Smooth muscle cell (in vitro differentiated cells): ENCODE results near the gene CCSER1. TPM values are rescaled to one million over a fixed set of nuclear protein-coding genes. Genes with fewer than 3 reads are reported as not detected.

ENCODE experiments used
- DNase-seq: peaks from one replicate; lab custom pipeline; 2025; ENCODE audit not compliant: unreplicated experiment; lab: John Stamatoyannopoulos, UW
- H2AFZ ChIP-seq: fragments of 200-600 bp; sonication (generic); 2 replicates; pipeline ENCODE4 v1.6.0; 2016; ENCODE audit warnings: antibody characterized with exemption, low read depth, mild to moderate bottlenecking
- H3F3A ChIP-seq: fragments of 200-600 bp; sonication (generic); 2 replicates; pipeline ENCODE4 v1.6.0; 2017; ENCODE audit warnings: antibody characterized with exemption, low read depth
- H3K27ac ChIP-seq: fragments of 200-600 bp; sonication (generic); 2 replicates; pipeline ENCODE4 v1.5.1; 2016; ENCODE audit warnings: low read depth, mild to moderate bottlenecking
- H3K27me3 ChIP-seq: fragments of 200-600 bp; sonication (generic); 2 replicates; pipeline ENCODE4 v1.6.1; 2016; ENCODE audit warnings: low read depth, mild to moderate bottlenecking
- H3K36me3 ChIP-seq: fragments of 200-600 bp; sonication (generic); 2 replicates; pipeline ENCODE4 v1.5.1; 2016; ENCODE audit warnings: low read depth
- H3K4me1 ChIP-seq: fragments of 200-600 bp; sonication (generic); 2 replicates; pipeline ENCODE4 v1.5.1; 2016; ENCODE audit warnings: low read depth
- H3K4me2 ChIP-seq: fragments of 200-600 bp; sonication (generic); 2 replicates; pipeline ENCODE4 v1.6.0; 2016; ENCODE audit warnings: mild to moderate bottlenecking
- H3K4me3 ChIP-seq: fragments of 200-600 bp; sonication (generic); 2 replicates; pipeline ENCODE4 v1.5.1; 2016; ENCODE audit warnings: mild to moderate bottlenecking
- H3K79me2 ChIP-seq: fragments of 200-600 bp; sonication (generic); 2 replicates; pipeline ENCODE4 v1.6.0; 2016; ENCODE audit warnings: low read depth, mild to moderate bottlenecking
- H3K9ac ChIP-seq: fragments of 200-600 bp; sonication (generic); 2 replicates; pipeline ENCODE4 v1.6.0; 2016; ENCODE audit warnings: low read depth
- H3K9me3 ChIP-seq: fragments of 200-600 bp; sonication (generic); replicated peaks from 2 replicates; pipeline ENCODE4 v1.5.1; 2016; ENCODE audit warnings: low read depth
- H4K20me1 ChIP-seq: fragments of 200-600 bp; sonication (generic); 2 replicates; pipeline ENCODE4 v1.6.0; 2016; ENCODE audit warnings: low read depth
- CTCF ChIP-seq: fragments of 200-600 bp; sonication (generic); IDR thresholded peaks from 2 replicates; pipeline ENCODE4 v1.5.1; 2017; ENCODE audit warnings: borderline replicate concordance, mild to moderate bottlenecking, antibody characterized with exemption; ENCODE audit not compliant: insufficient read depth, poor library complexity, severe bottlenecking
- WGBS: methylation state at CpG from one replicate; pipeline ENCODE4 v1.1.7; 2016; ENCODE audit warnings: low lambda C conversion rate; 5-methylcytosine and 5-hydroxymethylcytosine counted together
- polyA plus RNA-seq: library from polyadenylated mRNA; unstranded; fragments of >200 nt; fragmentation: Nextera tagmentation; extraction: Ambion mirVana; gene quantifications from 2 replicates; pipeline ENCODE4 v1.2.1, GENCODE V29; 2016
- total RNA-seq: library from RNA; depleted of rRNA; stranded (reverse); fragments of >200 nt; gene quantifications from 2 replicates; pipeline ENCODE4 v1.2.3, GENCODE V29; 2014

CCSER1 gene
- total and polyA plus RNA-seq, 2 experiments from 2014 or later, result 0.76 TPM; not detected in 1

GRCh38 chr4:90318193-90318592, 191.0 kb downstream of the CCSER1 start:
- Histone ChIP-seq H3K9me3 (no peaks in the 10 kb centered on the region), H4K20me1 (no peaks in the 10 kb centered on the region), H2AFZ (no peak overlapping the region), H3K27me3 (no peaks in the 10 kb centered on the region), H3K4me3 (no peak overlapping the region), H3K9ac (peak overlapping the region; percentile 50), H3F3A (peaks cover 13% of the 10 kb centered on the region), H3K4me1 (no peaks in the 10 kb centered on the region), H3K79me2 (no peaks in the 10 kb centered on the region), H3K4me2 (peak overlapping the region; percentile 60), H3K36me3 (no peaks in the 10 kb centered on the region), H3K27ac (peak overlapping the region; percentile 91)
- TF ChIP-seq CTCF, result no peak
- 79% methylated on average over 2 of the region's 2 CpGs for WGBS
- DNase-seq, result no peak

- Histone ChIP-seq H3K36me3 (no peaks in the 10 kb centered on the region), H3K27me3 (no peaks in the 10 kb centered on the region), H3K79me2 (no peaks in the 10 kb centered on the region), H3F3A (no peaks in the 10 kb centered on the region), H3K27ac (no peak overlapping the region), H4K20me1 (no peaks in the 10 kb centered on the region), H3K4me3 (no peak overlapping the region), H2AFZ (no peak overlapping the region), H3K9me3 (no peaks in the 10 kb centered on the region), H3K4me1 (no peaks in the 10 kb centered on the region), H3K9ac (no peak overlapping the region), H3K4me2 (no peak overlapping the region)
- no peak for DNase-seq
- WGBS, result 44% methylated on average over 2 of the region's 2 CpGs
- TF ChIP-seq CTCF, result no peak
These were observed 201.4 kb downstream of the CCSER1 start for GRCh38 chr4:90328558-90328957.

GRCh38 chr4:90330546-90330945, 203.4 kb downstream of the CCSER1 start:
- Histone ChIP-seq H3K27ac (no peak overlapping the region), H3K36me3 (no peaks in the 10 kb centered on the region), H3K9me3 (no peaks in the 10 kb centered on the region), H3K79me2 (no peaks in the 10 kb centered on the region), H3K27me3 (no peaks in the 10 kb centered on the region), H3K4me2 (no peak overlapping the region), H3K4me1 (no peaks in the 10 kb centered on the region), H3K4me3 (no peak overlapping the region), H2AFZ (no peak overlapping the region), H3K9ac (no peak overlapping the region), H4K20me1 (no peaks in the 10 kb centered on the region), H3F3A (no peaks in the 10 kb centered on the region)
- no peak for TF ChIP-seq CTCF
- DNase-seq, result no peak
- 76% methylated on average over 3 of the region's 3 CpGs for WGBS

GRCh38 chr4:90345549-90346215, 218.5 kb downstream of the CCSER1 start:
- Histone ChIP-seq H3K27me3 (no peaks in the 10 kb centered on the region), H3K9ac (no peak overlapping the region), H3K79me2 (no peaks in the 10 kb centered on the region), H3K4me1 (no peaks in the 10 kb centered on the region), H3K4me2 (no peak overlapping the region), H3K4me3 (no peak overlapping the region), H4K20me1 (no peaks in the 10 kb centered on the region), H3K36me3 (no peaks in the 10 kb centered on the region), H3K27ac (no peak overlapping the region), H3K9me3 (no peaks in the 10 kb centered on the region), H2AFZ (no peak overlapping the region), H3F3A (no peaks in the 10 kb centered on the region)
- no peak for DNase-seq
- no peak for TF ChIP-seq CTCF
- 76% methylated on average over 3 of the region's 3 CpGs for WGBS
